CD4-positive, CD25-positive, alpha-beta regulatory T cell (primary cell): ENCODE data around the gene EXT2. TPM values are rescaled to one million over a fixed set of nuclear protein-coding genes. Genes with fewer than 3 reads are reported as not detected.
A peak's percentile ranks its signal among the peaks of the same experiment; 100 is the strongest.

Source experiments
- ATAC-seq, 2 donors: fragments of 150-1000 bp; cut with Tn5 transposase; one replicate each; pipeline ENCODE4 v1.10.0; 2021; ENCODE audit warnings: low read depth in 2 of 2, moderate number of reproducible peaks in 2 of 2, moderate library complexity in 1 of 2
- DNase-seq, 3 donors: peaks; one replicate each; pipeline versions ENCODE4 v3.0.0 to v3.0.0-alpha.2; 2012 to 2022; ENCODE audit warnings: mixed read lengths in 1 of 3
- H3K27ac ChIP-seq: one replicate; pipeline ENCODE4 v1.7.0; 2013; ENCODE audit warnings: mild to moderate bottlenecking, low read length; ENCODE audit not compliant: insufficient read depth, poor library complexity, severe bottlenecking
- H3K27me3 ChIP-seq: one replicate; pipeline ENCODE4 v1.7.0; 2013; ENCODE audit warnings: low read length; ENCODE audit not compliant: control insufficient read depth, insufficient read depth
- H3K36me3 ChIP-seq: one replicate; pipeline ENCODE4 v1.7.0; 2013; ENCODE audit warnings: mild to moderate bottlenecking, low read length, moderate library complexity; ENCODE audit not compliant: control insufficient read depth, insufficient read depth
- H3K4me1 ChIP-seq: 2 replicates; pipeline ENCODE4 v1.7.0; 2013; ENCODE audit warnings: mild to moderate bottlenecking, low read length; ENCODE audit not compliant: insufficient read depth, control insufficient read depth, poor library complexity, severe bottlenecking
- H3K4me3 ChIP-seq: one replicate; pipeline ENCODE4 v1.7.0; 2013; ENCODE audit warnings: low read depth, mild to moderate bottlenecking, low read length, moderate library complexity
- H3K9me3 ChIP-seq, 2 experiments: 1 replicate in 1 of 2; 2 replicates in 1 of 2; pipeline ENCODE4 v1.7.0; 2013; ENCODE audit warnings: low read length in 2 of 2, mild to moderate bottlenecking in 1 of 2, moderate library complexity in 1 of 2; ENCODE audit not compliant: control insufficient read depth in 2 of 2
- H3K27ac Mint-ChIP-seq, 3 donors: one replicate each; pipeline ENCODE4 v1.8.0; 2020 to 2022; ENCODE audit warnings: mild to moderate bottlenecking in 3 of 3, mixed read lengths in 3 of 3, moderate library complexity in 2 of 3
- H3K27me3 Mint-ChIP-seq: one replicate; pipeline ENCODE4 v1.8.0; 2022; ENCODE audit warnings: mild to moderate bottlenecking, mixed read lengths
- H3K36me3 Mint-ChIP-seq: one replicate; pipeline ENCODE4 v1.8.0; 2020; ENCODE audit warnings: mixed read lengths
- H3K4me1 Mint-ChIP-seq, 4 donors: one replicate each; pipeline ENCODE4 v1.8.0; 2020 to 2022; ENCODE audit warnings: mixed read lengths in 4 of 4, mild to moderate bottlenecking in 1 of 4
- H3K4me3 Mint-ChIP-seq, 4 donors: one replicate each; pipeline ENCODE4 v1.8.0; 2020 to 2022; ENCODE audit warnings: mild to moderate bottlenecking in 4 of 4, mixed read lengths in 4 of 4, moderate library complexity in 3 of 4
- H3K9me3 Mint-ChIP-seq, 7 donors: one replicate each; pipeline ENCODE4 v1.8.0; 2020 to 2022; ENCODE audit warnings: mixed read lengths in 7 of 7, mild to moderate bottlenecking in 3 of 7, moderate library complexity in 2 of 7
- polyA plus RNA-seq, 4 donors: library from polyadenylated mRNA; unstranded; fragments of 300-500 nt; fragmentation: Illumina TruSeq; gene quantifications; one replicate each; pipeline ENCODE4 v1.2.3, GENCODE V29; 2021
- total RNA-seq: library from RNA; stranded (reverse); gene quantifications from one replicate; pipeline ENCODE4 v1.2.3, GENCODE V29; 2022

EXT2 gene
- total and polyA plus RNA-seq, 5 donors from 2014 or later: 25.6 to 42.6 (median 41.4) TPM

GRCh38 chr11:44172966-44173365 lies 77.5 kb downstream of the EXT2 start:
- DNase-seq (no peak), ATAC-seq (no peak)
- Histone ChIP-seq H3K36me3 (peaks cover 9% of the 10 kb centered on the region), H3K27me3 (no peaks in the 10 kb centered on the region), H3K4me3 (no peak overlapping the region), H3K4me1 (no peaks in the 10 kb centered on the region), H3K9me3 (no peaks in the 10 kb centered on the region), H3K27ac (no peak overlapping the region)
- H3K36me3 Mint-ChIP-seq: peaks cover 34% of the 10 kb centered on the region
- no peak overlapping the region for H3K4me3 Mint-ChIP-seq
- peaks cover 2 to 13% (median 5%) of the 10 kb centered on the region in 4 donors for H3K4me1 Mint-ChIP-seq
- peak overlapping the region in 1 of 3 donors; percentile 7 for H3K27ac Mint-ChIP-seq
- H3K9me3 Mint-ChIP-seq: no peaks in the 10 kb centered on the region
- H3K27me3 Mint-ChIP-seq: no peaks in the 10 kb centered on the region

GRCh38 chr11:44174842-44175241 lies 79.4 kb downstream of the EXT2 start:
- Histone ChIP-seq H3K4me3 (no peak overlapping the region), H3K36me3 (peaks cover 9% of the 10 kb centered on the region), H3K27ac (no peak overlapping the region), H3K9me3 (no peaks in the 10 kb centered on the region), H3K4me1 (no peaks in the 10 kb centered on the region), H3K27me3 (no peaks in the 10 kb centered on the region)
- Mint-ChIP-seq H3K4me3 (no peak overlapping the region), H3K27me3 (no peaks in the 10 kb centered on the region), H3K27ac (no peak overlapping the region), H3K4me1 (peaks cover 2 to 14% (median 5%) of the 10 kb centered on the region in 4 donors), H3K9me3 (no peaks in the 10 kb centered on the region), H3K36me3 (peaks cover 39% of the 10 kb centered on the region)
- DNase-seq (no peak), ATAC-seq (no peak)

GRCh38 chr11:44176546-44177213 lies 81.2 kb downstream of the EXT2 start:
- Histone ChIP-seq H3K4me3 (no peak overlapping the region), H3K36me3 (peaks cover 7% of the 10 kb centered on the region), H3K27ac (no peak overlapping the region), H3K27me3 (no peaks in the 10 kb centered on the region), H3K4me1 (no peaks in the 10 kb centered on the region), H3K9me3 (no peaks in the 10 kb centered on the region)
- H3K27ac Mint-ChIP-seq: no peak overlapping the region
- no peak overlapping the region for H3K4me3 Mint-ChIP-seq
- no peaks in the 10 kb centered on the region for H3K27me3 Mint-ChIP-seq
- peaks cover 43% of the 10 kb centered on the region for H3K36me3 Mint-ChIP-seq
- ATAC-seq (no peak), DNase-seq (no peak)
- H3K9me3 Mint-ChIP-seq: no peaks in the 10 kb centered on the region
- peaks cover 2 to 21% (median 5%) of the 10 kb centered on the region in 4 donors for H3K4me1 Mint-ChIP-seq

DNA sequence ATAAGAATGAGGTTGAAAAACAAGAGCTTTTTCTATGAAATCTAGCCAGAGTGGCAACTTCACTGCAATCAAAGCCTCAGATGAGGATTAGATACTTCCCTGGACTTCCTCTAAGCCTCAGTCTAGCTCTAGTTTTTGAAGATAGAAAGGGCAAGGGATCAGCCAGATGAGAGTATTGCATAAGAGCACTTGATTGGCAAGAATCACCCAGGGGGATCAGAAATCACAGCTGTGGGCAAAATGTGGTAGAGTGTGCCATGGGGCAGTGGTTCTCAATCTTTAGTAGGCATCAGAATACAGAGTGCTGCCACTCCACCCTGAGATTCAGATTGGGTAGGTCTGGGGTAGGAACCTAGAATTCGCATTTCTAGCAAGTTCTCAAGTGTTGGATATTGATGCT lies 82.4 kb downstream of the EXT2 start:
- no peaks in the 10 kb centered on the region for H3K9me3 Mint-ChIP-seq
- ATAC-seq (no peak), DNase-seq (no peak)
- Histone ChIP-seq H3K9me3 (no peaks in the 10 kb centered on the region), H3K4me1 (no peaks in the 10 kb centered on the region), H3K27ac (no peak overlapping the region), H3K36me3 (peaks cover 2% of the 10 kb centered on the region), H3K27me3 (no peaks in the 10 kb centered on the region), H3K4me3 (no peak overlapping the region)
- no peak overlapping the region for H3K4me3 Mint-ChIP-seq
- H3K27me3 Mint-ChIP-seq: no peaks in the 10 kb centered on the region
- H3K27ac Mint-ChIP-seq: peak overlapping the region in 1 of 3 donors; percentile 39
- H3K36me3 Mint-ChIP-seq: peaks cover 33% of the 10 kb centered on the region
- H3K4me1 Mint-ChIP-seq: peaks cover 2 to 21% (median 5%) of the 10 kb centered on the region in 4 donors

DNA sequence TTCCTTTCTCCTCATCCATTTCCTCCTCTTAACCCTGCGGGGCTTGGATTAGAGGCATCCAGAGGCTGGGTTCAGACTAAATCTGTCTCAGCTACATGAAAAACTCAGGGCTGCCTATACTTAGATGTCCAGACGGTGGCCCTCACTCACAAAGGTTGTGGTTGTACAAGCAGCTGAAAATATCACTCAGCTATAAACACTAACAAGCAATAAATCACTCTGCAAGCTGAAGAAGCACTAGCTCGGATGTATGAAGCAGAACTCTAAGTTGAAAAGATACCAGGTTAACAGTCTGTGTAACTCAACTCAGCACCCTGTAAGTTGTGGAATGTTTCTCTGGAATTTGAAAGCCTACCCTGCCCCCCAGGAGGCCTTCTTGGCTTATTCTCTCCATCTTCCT lies 82.9 kb downstream of the EXT2 start:
- Mint-ChIP-seq H3K27me3 (no peaks in the 10 kb centered on the region), H3K4me1 (peaks cover 2 to 21% (median 6%) of the 10 kb centered on the region in 4 donors)

GRCh38 chr11:44179173-44179572 lies 83.7 kb downstream of the EXT2 start:
- H3K27ac ChIP-seq: no peak overlapping the region
- Mint-ChIP-seq H3K27me3 (no peaks in the 10 kb centered on the region), H3K4me3 (no peak overlapping the region), H3K36me3 (peaks cover 29% of the 10 kb centered on the region), H3K27ac (peak overlapping the region in 1 of 3 donors; percentile 6), H3K4me1 (peaks cover 2 to 27% (median 6%) of the 10 kb centered on the region in 4 donors), H3K9me3 (no peaks in the 10 kb centered on the region)
- no peaks in the 10 kb centered on the region for H3K36me3 ChIP-seq
- no peaks in the 10 kb centered on the region for H3K9me3 ChIP-seq
- H3K27me3 ChIP-seq: no peaks in the 10 kb centered on the region
- ATAC-seq: no peak
- no peak overlapping the region for H3K4me3 ChIP-seq
- DNase-seq: no peak
- no peaks in the 10 kb centered on the region for H3K4me1 ChIP-seq

More for the DNA sequence above, 82.9 kb downstream of the EXT2 start:
- ATAC-seq (no peak), DNase-seq (no peak)
- Histone ChIP-seq H3K4me3 (no peak overlapping the region), H3K4me1 (no peaks in the 10 kb centered on the region), H3K27me3 (no peaks in the 10 kb centered on the region), H3K9me3 (no peaks in the 10 kb centered on the region), H3K27ac (no peak overlapping the region), H3K36me3 (no peaks in the 10 kb centered on the region)
- peaks cover 29% of the 10 kb centered on the region for H3K36me3 Mint-ChIP-seq
- peak overlapping the region in 1 of 3 donors; percentile 11 for H3K27ac Mint-ChIP-seq
- no peaks in the 10 kb centered on the region for H3K9me3 Mint-ChIP-seq
- no peak overlapping the region for H3K4me3 Mint-ChIP-seq

- peaks cover 0 to 23% (median 4%) of the 10 kb centered on the region in 4 donors for H3K4me1 Mint-ChIP-seq
- Histone ChIP-seq H3K27ac (no peak overlapping the region), H3K4me1 (no peaks in the 10 kb centered on the region), H3K9me3 (no peaks in the 10 kb centered on the region), H3K27me3 (no peaks in the 10 kb centered on the region), H3K4me3 (no peak overlapping the region), H3K36me3 (no peaks in the 10 kb centered on the region)
- peaks cover 28% of the 10 kb centered on the region for H3K36me3 Mint-ChIP-seq
- H3K4me3 Mint-ChIP-seq: no peak overlapping the region
- H3K27me3 Mint-ChIP-seq: no peaks in the 10 kb centered on the region
- ATAC-seq (no peak), DNase-seq (no peak)
- H3K27ac Mint-ChIP-seq: peak overlapping the region in 1 of 3 donors; percentile 53
- H3K9me3 Mint-ChIP-seq: no peaks in the 10 kb centered on the region
These were observed 84.6 kb downstream of the EXT2 start for GRCh38 chr11:44180107-44180506.

DNA sequence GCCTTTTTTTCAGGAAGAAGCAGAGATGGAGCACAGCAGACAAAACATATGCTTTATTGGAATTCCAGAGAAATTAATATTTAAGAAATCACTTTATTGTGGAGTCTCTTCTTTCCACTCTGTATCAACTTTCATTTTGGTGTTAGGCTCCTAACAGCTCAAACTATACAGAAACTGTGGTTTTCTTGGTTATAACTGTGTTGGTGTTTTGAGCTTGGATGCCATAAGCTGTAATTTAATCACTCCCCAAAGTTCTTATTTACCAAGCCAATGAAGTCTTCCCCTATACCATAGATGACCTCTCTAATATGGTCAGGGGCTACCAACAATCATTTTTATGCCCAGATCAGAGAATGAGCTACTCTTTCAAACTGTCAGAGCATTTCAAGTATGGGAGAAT lies 90.0 kb downstream of the EXT2 start:
- Mint-ChIP-seq H3K4me3 (no peak overlapping the region), H3K4me1 (peaks cover 5 to 15% (median 12%) of the 10 kb centered on the region in 4 donors), H3K27ac (no peak overlapping the region), H3K9me3 (peaks cover 0 to 24% (median 8%) of the 10 kb centered on the region in 7 donors), H3K27me3 (no peaks in the 10 kb centered on the region), H3K36me3 (peaks cover 36% of the 10 kb centered on the region)
- no peak overlapping the region for H3K4me3 ChIP-seq
- peaks cover 16 to 20% of the 10 kb centered on the region in 2 experiments for H3K9me3 ChIP-seq
- peaks cover 14% of the 10 kb centered on the region for H3K36me3 ChIP-seq
- H3K4me1 ChIP-seq: no peaks in the 10 kb centered on the region
- no peak for DNase-seq
- ATAC-seq: no peak
- no peak overlapping the region for H3K27ac ChIP-seq
- no peaks in the 10 kb centered on the region for H3K27me3 ChIP-seq
